ENCODE data around the gene SLC25A31.

GRCh38 chr4:127730142-127730913 lies at the start of gene SLC25A31:
- TF ChIP-seq POLR2A (IDR thresholded peaks at IDR 0.05) (no peak), CTCF (IDR thresholded peaks at IDR 0.05) (no peak)

Data from testis (tissue), 2 donors.